HG02943 (cell line): ENCODE measurements around the gene GALNT16.
"Not testable (repeated sequence)": the region's sequence is repeated elsewhere in the genome, so short reads cannot be mapped to it uniquely, and the experiment has no call there.

Source experiments
- ATAC-seq: cut with Tn5 transposase; IDR thresholded peaks from one replicate; pipeline ENCODE4 v1.9.1; 2021; ENCODE audit warnings: mild to moderate bottlenecking, low read depth, moderate library complexity; ENCODE audit not compliant: unreplicated experiment

The GALNT16 gene

DNA sequence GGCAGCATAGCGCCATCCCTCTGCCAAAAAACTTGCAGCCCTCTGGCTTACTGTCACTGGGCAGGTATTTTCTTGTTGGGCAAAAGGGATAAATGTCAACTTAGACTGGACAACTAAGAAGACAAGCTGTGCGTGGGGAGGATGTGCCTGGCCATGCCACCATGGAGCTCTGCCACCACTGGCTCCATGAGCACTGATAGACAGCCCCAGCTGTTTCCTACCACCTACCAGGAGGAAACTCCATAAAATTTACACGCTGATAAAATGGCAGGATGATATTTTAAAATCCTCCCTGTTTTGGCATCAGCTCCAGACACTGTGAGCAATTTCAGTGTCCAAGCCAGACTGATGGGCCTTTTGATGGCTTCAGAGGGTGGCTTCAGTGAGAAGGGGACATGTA, 7.1 kb upstream of the GALNT16 start:
- ATAC-seq, result no peak

DNA sequence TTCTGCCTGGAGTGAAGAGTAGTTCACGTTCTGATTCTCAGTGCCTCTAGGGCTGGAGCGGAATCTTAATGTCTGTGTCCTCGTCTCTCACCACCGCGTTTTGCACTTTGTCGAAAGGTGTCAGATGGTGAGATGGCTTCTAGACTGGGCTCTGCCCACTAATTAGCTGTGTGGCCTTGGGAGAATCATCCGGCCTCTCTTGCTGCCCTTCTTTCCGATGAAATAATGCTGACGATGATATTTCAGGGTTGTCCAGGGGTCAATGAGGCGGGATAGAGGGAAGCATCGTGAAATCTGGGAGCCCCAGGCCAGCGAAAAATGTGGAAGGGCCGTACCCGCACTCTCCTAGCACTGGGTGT, 811 bp upstream of the GALNT16 start:
- ATAC-seq, result no peak

DNA sequence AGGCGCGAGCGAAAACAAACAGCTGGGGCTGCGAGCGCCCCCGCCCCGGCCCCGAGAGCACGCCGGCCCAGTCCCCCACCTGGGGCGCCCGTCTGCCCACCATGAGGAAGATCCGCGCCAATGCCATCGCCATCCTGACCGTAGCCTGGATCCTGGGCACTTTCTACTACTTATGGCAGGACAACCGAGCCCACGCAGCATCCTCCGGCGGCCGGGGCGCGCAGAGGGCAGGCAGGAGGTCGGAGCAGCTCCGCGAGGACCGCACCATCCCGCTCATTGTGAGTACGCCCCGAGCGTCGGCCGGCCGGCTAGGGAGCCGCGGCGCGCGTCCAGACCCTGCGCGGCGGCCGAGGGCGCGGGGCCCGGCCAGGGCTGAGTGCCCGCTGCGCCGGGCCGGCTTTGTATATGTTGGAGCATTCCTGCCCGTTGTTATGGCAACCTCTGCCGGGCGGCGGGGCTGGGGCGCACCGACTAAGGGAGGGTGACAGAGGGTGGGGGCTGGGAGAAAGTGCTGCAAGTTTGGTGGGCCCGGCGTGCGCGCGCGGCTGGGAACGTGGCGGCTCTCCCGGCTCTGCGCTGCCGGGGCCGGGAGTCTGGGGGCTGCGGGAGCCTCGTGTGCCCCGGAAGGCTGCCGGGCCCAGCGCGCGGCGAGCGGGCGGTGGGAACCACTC, 367 bp downstream of the GALNT16 start:
- no peak for ATAC-seq

DNA sequence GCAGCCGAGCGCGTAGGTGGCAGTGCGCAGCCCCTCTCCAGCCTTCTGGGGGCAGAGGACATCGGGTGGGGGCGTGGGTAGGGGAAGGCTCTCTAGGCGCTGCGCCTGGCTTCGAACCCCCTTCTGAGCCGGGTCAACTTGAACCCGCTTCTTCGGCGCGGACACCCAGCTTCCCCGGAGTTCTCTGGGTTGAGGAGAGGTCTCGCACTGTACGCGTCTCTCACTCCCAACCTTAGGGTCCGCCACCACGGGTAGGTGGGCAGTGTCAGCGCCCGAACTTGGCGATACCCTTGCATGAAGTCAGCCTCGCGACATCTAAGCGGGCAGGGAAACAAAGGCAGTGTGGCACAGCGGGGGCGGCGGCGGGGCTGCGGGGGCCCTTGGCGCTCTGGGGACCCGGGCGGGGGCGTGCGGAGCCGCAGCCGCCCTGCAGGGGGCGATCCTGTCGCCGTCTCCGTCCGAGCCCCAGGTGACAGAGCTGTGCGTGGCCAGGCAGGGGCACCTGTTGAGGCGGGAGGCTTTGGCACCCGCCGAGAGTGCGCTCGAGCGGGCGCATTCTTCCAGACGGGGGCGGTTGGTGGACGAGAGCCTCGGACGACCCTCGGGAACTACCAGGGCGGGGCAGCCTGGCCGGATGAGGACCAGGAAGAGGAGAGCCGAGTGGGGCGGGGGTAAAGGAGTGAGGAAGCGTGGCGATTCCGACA, 1.1 kb downstream of the GALNT16 start:
- ATAC-seq, result no peak

DNA sequence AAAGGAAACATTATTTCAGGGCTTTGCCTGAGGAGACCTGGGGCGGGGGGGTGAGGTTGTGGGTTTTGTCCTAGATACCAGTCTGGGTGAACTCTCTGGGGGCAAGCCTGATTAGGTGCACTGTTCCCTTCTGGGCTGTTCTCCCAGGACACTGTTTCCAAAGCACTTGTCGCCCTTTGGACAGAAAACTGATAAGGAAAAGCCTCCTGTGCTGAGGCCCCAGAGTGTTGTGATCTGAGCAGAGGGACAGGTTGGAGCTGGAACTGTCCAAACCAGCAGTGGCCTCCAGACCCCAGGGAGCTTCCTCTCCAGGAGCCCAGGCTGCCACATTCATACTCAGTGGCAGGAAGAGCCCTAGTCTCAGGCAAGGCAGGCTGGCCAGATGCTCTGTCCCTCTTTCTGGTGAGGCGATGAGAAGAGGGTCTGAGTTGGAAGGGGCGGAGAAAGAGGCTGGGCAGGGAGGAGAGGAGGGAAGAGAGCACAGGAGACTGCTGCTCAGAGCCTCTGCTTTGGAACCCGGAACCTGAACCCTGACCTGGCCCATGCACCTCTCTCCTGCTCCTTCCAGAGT, 1.9 kb downstream of the GALNT16 start:
- no peak for ATAC-seq

DNA sequence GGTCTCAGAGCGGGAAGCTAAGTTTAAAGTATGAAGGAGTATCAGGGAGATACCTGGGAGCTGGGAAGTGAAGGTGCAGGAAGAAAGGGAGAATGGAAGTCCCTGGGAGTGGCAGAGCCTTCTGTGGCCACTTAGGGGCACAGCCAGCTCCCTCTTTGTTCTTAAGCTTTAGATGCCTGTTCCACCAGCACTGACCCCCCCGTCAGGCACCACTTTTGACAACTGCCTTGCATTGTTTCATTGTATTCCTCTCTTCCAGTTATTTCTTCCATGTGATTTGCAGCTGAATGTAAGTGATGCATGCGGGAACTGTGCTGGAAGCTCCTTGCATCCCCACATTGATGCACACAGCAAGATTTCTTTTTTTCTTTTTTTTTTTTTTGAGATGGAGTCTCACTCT, 2.6 kb downstream of the GALNT16 start:
- ATAC-seq, result no peak

DNA sequence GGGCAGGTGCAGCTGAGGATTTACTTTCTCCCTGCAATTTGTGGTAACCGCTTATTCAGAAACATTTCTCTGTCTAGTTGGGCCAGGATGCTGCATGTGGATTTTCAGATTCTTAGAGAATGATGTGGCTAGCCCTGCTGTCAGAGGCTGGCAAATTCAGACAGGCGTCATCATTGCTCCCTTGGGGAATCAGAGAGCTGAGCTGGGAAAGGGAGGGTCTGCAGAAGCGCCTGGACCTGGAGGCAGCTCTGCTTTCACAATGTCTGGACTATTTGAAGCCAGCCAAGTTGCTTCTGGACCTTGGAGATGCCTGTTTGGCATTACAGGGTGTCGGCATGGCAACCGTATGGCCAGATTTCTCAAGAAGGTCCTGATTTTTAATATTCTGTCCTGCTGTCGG, 3.4 kb downstream of the GALNT16 start:
- no peak for ATAC-seq

DNA sequence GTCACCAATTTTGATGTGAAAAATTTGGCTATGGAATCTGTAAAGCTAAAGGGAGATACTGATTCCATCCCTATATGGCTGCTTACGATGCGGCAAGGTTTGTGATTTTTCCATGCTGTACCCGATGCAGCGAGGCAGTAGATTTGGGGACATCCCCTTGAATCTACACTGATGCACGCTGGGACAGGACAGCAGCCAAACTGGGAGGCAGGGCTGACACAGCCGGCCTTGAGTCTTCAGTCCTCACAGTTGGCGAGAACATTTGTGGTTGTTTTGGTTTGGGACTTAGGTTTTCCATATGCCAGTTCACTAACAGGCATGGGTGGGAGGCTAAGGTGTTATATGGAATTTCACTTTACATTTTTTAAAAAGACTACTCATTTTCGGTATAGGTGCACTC, 3.8 kb downstream of the GALNT16 start:
- ATAC-seq, result no peak

DNA sequence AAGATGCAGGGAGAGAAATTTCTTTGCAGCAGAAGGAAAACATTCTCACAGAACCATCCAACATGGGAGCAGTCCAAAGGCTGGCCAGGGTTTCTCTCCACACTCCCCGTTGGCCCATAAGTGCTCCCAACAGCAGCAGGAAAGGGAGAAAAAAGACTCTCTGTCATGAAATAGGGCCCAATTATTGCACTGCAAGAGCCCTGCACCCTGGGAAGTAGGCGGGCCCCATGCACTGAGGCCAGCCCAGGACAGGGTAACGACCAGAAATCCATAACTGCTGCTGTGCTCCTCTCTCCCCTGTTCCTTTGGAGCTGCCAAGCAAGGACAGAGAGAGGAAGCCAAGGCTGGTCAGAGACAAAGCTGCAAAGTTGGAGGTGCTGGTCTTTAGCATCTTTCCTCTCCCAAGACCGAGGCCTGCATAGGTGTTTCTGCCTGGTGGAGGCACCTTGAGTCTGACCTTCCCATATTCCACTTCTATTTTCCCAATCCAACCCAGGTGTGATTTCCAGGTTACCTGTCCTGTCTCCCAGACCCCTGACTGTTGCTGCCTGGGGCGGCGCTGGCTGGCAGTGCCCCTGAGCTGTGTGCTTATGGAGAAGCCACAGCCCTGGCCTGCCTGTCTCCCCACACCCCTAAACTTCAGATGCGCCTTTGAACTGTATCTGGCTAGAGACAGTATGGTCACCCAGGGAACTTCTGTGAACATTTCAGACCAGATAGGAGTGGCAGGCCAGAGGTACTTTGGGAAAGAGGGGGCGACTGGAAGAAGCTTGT, 6.8 kb downstream of the GALNT16 start:
- ATAC-seq, result no peak

DNA sequence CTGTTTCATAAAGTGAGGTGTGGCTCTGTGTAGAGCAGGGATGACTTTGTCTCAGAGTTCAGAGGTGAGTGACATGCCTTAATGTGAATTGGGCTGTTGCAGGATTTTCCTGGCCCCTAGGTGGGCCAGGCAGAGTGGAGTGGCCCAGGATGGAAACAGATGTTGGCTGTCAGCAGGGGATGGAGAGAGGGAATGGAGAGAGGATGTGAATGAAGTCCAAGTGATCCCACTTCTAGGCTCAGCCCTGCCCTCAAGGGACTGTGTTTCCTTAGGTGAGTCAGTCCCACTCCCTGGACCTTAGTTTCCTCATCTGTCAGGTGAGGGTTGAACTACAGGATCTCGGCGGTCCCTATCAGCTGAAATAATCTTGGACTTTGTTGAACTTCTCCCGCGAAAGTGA, 7.5 kb downstream of the GALNT16 start:
- ATAC-seq, result no peak

DNA sequence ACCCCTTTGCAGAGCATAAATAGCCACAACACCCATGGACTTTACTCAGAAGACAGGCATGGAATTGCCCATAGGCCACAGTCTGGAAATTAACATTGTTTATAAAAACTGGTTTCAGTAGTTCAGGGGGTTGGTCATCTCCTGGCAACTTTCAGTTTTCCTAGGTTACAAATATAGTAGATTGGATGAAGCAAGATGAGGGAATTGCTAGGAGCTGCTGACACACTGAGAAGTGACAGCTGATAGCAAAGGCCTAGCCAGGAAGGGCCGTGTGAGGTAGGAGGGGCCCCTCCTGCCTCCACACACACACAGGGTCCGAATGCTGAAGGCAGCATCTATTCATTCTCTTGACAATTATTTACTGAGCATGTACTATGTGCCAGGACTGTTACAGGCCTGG, 8.3 kb downstream of the GALNT16 start:
- no peak for ATAC-seq

DNA sequence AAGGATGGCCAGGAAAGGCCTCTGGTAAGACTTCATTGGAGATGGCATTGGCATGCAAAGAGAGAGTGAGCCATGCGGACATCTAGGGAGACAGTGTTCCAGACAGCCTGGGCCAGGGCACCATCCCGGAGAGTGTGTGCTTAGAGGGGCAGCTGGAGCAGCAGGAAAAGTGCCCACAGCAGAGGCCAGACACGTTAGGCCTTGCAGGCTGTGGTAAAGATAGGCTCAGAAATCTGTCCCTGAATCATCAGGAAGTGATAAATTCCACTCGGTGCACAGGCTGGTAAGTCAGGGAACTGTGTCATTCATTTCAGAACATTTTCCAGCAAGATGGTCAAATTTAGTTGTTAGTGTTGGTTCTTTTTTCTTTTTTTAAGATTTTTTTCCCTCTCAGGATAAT, 8.8 kb downstream of the GALNT16 start:
- no peak for ATAC-seq

DNA sequence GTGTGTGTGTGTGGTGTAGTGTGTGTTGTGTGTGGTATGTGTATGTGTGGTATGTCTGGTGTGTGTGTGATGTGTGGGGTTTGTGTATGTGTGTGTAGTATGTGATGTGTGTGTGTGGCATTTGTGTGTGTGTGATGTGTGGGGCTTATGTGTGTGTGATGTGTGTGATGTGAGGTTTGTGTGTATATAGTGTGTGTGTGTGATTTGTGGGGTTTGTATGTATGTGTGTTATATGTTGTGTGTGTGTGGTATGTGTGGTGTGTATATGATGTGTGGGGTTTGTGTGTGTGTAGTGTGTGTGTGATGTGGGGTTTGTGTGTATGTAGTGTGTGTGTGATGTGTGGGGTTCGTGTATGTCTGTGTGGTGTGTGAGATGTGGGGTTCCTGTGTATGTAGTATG, 9.4 kb downstream of the GALNT16 start:
- ATAC-seq, result no peak

DNA sequence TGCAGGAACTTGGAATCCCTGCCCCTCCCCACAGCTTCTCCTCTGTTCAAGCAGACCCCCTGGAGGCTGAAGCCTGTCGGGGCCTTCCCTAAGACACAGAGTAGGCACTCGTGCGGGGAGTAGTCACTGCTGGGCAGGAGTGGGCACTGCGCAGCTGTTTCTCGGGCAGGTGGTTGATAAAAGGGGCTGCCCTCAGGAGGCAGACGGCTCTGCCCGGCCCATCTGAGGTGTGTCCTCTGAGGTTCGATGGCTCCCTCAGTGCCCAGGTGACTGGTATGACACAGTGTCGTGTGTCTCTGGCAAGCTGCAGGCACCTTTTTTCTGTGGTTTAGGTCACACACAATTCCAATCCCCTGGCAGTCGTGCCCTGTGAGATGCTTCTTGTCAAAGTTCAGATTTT, 10.1 kb downstream of the GALNT16 start:
- ATAC-seq, result no peak

DNA sequence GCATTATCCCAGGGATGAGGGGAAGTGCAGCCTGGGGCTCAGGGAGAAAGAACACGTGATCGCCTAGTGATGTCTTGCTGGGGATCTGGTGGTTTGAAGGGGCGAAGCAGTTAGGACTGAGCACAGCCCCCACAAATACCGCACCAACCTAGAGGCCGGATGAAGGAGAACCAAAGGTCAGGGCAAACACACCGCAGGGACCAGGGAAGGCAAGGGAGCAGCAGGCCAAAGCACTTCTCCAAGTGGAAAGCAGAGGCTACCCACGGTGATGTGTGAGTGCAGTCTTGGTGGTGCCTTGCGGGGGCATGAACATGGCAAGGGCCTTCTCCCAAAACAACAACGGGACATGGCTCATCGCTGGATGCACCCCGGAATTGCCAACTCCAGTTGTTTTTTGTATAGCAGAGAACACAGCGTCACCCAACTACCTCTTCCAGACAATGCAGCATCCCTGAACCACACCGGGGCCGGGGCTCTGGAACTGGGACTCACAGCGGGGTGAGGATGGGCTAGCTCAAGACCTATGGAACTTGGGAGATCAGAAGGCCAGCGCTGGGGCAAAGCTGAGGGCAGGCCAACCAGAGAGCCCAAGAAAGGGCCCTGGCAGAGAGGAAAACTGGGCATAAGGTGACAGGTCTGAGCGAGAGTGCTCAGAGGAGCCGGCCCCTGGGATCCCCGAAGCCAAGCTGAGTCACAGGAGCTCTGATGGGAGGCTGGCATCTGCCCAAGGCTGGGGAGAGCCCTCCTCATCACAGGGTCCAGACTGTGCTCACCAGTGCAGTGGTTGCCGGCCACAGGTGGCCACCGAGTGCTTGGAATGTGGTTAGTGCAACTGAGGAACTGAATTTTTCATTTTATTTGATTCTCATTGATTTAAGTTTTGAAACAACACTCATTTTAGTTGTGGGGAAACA, 11.1 kb downstream of the GALNT16 start:
- no peak for ATAC-seq

DNA sequence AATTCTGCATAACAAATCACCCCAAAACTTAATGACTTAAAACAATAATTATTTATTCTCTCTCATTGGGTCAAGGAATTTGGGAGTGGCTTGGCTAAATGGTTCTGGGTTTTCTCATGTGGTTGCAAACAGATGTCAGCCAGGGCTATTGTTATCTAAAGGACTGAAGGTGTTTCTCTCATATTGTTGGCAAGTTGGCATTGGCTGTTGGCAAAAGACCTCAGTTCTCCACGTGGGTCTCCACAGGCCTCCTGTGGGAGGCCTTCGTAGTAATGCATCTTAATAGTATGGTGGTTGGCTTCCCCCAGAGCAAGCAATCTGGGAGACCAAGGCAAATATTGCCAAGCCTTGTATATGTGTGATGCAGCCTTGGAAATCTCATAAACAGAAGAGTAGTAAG, 14.4 kb downstream of the GALNT16 start:
- no peak for ATAC-seq

DNA sequence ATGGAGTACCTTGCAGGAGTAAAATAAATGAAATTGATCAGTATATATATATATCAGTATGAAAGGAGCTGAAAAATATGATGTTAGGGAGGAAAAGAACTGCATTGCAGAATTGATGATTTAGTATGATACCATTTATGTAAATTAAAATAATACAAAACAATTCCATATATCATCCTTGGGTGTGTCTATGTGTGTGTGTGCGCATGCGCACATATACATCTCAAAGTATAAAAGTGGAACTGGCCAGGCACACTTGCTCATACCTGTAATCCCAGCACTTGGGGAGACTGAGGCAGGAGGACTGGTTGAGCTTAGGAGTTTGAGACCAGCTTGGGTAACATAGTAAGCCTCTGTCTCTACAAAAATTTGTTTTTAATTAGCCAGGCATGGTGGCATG, 15.4 kb downstream of the GALNT16 start:
- ATAC-seq, result no peak

DNA sequence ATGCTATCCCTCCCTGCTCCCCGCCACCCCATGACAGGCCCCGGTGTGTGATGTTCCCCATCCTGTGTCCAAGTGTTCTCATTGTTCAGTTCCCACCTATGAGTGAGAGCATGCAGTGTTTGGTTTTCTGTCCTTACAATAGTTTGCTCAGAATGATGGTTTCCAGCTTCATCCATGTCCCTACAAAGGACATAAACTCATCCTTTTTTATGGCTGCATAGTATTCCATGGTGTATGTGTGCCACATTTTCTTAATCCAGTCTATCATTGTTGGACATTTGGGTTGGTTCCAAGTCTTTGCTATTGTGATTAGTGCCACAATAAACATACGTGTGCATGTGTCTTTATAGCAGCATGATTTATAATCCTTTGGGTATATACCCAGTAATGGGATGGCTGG, 17.4 kb downstream of the GALNT16 start:
- not testable (repeated sequence) for ATAC-seq

DNA sequence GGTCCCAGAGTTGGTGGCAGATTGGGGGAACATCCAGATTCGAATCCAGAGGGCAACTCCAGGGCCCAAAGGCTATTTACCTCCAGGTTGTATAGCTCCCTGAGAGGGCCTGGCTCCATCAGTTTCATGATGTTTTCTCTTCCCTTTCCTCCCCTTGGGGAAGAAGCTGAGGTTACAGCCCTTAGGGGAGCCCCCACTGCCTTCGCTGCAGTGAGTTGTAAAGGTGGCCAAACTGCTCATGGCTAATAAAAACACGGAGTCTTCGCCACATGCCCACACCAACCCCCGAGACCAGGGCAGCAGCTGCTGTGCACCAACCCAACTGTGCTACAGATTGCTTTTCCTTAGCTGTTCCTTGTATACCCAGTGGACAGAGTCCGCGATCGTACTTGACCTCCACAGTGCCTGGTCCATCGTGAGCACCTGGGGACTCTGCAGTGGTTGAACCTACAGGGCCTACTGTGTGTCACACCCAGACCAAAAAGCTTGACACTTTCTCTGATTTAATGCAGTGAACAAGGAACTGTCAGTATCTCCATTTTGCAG, 20.9 kb downstream of the GALNT16 start:
- no peak for ATAC-seq
